ENCODE results near the gene TCTN2. TPM values are rescaled to one million over a fixed set of nuclear protein-coding genes. Genes with fewer than 3 reads are reported as not detected.

Gene TCTN2
- total and polyA plus RNA-seq, 9 of the 15 experiments (the other 6 are each of a cell fraction or from before 2014, with no cell fraction given): 0.58 to 5.5 (median 3.6) TPM

DNA sequence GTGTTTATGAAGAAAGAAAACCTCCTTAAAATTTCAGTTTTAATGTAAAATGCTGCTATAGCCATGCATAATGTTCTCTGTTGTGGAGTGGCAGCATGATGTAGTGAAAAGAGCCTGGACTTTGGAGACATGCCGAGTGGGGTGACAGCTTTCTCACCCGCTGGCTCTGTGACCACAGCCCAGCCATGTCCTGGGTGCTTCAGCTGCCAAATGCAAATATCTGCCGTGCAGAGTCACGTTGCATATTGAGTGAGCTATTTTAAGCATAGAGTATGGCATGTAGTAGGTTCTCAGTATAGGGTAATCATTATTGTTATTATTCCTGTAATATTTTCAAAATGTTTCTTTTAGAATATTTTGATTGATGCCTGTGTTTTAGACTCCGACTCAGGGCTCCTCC lies 15.5 kb upstream of the TCTN2 start:
- BruUV-seq (replicated peaks): no TSS peak
- 88% methylated on average over 5 of the region's 5 CpGs for WGBS (ENCODE audit: insufficient coverage, low coverage, missing lambda C conversion rate)
- TF ChIP-seq RAD51 (IDR thresholded peaks at IDR 0.05; ENCODE audit: borderline replicate concordance, low read depth) (no peak), RNF2 (IDR thresholded peaks at IDR 0.05) (no peak), CCNT2 (IDR thresholded peaks at IDR 0.05; ENCODE audit: borderline replicate concordance, extremely low read depth, insufficient read length, low read depth, low read length) (no peak), ZC3H4 (CRISPR knock-in tag; IDR thresholded peaks at IDR 0.05; ENCODE audit: borderline replicate concordance) (no peak), ZNF445 (CRISPR knock-in tag; IDR thresholded peaks at IDR 0.05; ENCODE audit: low read depth) (no peak)
- TF ChIP-seq, protein P1, sequence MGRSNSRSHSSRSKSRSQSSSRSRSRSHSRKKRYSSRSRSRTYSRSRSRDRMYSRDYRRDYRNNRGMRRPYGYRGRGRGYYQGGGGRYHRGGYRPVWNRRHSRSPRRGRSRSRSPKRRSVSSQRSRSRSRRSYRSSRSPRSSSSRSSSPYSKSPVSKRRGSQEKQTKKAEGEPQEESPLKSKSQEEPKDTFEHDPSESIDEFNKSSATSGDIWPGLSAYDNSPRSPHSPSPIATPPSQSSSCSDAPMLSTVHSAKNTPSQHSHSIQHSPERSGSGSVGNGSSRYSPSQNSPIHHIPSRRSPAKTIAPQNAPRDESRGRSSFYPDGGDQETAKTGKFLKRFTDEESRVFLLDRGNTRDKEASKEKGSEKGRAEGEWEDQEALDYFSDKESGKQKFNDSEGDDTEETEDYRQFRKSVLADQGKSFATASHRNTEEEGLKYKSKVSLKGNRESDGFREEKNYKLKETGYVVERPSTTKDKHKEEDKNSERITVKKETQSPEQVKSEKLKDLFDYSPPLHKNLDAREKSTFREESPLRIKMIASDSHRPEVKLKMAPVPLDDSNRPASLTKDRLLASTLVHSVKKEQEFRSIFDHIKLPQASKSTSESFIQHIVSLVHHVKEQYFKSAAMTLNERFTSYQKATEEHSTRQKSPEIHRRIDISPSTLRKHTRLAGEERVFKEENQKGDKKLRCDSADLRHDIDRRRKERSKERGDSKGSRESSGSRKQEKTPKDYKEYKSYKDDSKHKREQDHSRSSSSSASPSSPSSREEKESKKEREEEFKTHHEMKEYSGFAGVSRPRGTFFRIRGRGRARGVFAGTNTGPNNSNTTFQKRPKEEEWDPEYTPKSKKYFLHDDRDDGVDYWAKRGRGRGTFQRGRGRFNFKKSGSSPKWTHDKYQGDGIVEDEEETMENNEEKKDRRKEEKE (IDR thresholded peaks at IDR 0.05; ENCODE audit: borderline replicate concordance in 1 of 2, control insufficient read depth in 1 of 2, low read depth in 2 of 2, low read length in 1 of 2): no peak
- TF ChIP-seq, protein P2, sequence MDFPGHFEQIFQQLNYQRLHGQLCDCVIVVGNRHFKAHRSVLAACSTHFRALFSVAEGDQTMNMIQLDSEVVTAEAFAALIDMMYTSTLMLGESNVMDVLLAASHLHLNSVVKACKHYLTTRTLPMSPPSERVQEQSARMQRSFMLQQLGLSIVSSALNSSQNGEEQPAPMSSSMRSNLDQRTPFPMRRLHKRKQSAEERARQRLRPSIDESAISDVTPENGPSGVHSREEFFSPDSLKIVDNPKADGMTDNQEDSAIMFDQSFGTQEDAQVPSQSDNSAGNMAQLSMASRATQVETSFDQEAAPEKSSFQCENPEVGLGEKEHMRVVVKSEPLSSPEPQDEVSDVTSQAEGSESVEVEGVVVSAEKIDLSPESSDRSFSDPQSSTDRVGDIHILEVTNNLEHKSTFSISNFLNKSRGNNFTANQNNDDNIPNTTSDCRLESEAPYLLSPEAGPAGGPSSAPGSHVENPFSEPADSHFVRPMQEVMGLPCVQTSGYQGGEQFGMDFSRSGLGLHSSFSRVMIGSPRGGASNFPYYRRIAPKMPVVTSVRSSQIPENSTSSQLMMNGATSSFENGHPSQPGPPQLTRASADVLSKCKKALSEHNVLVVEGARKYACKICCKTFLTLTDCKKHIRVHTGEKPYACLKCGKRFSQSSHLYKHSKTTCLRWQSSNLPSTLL (IDR thresholded peaks at IDR 0.05): no peak
- TF ChIP-seq, protein P3, sequence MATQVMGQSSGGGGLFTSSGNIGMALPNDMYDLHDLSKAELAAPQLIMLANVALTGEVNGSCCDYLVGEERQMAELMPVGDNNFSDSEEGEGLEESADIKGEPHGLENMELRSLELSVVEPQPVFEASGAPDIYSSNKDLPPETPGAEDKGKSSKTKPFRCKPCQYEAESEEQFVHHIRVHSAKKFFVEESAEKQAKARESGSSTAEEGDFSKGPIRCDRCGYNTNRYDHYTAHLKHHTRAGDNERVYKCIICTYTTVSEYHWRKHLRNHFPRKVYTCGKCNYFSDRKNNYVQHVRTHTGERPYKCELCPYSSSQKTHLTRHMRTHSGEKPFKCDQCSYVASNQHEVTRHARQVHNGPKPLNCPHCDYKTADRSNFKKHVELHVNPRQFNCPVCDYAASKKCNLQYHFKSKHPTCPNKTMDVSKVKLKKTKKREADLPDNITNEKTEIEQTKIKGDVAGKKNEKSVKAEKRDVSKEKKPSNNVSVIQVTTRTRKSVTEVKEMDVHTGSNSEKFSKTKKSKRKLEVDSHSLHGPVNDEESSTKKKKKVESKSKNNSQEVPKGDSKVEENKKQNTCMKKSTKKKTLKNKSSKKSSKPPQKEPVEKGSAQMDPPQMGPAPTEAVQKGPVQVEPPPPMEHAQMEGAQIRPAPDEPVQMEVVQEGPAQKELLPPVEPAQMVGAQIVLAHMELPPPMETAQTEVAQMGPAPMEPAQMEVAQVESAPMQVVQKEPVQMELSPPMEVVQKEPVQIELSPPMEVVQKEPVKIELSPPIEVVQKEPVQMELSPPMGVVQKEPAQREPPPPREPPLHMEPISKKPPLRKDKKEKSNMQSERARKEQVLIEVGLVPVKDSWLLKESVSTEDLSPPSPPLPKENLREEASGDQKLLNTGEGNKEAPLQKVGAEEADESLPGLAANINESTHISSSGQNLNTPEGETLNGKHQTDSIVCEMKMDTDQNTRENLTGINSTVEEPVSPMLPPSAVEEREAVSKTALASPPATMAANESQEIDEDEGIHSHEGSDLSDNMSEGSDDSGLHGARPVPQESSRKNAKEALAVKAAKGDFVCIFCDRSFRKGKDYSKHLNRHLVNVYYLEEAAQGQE (IDR thresholded peaks at IDR 0.05; ENCODE audit: borderline replicate concordance): no peak
- TF ChIP-seq, protein P3 (CRISPR knock-in tag; IDR thresholded peaks at IDR 0.05; ENCODE audit: low read depth): no peak

More for the DNA sequence above, 15.5 kb upstream of the TCTN2 start:
- in situ Hi-C loops (cut with MboI): no loop called here
- Histone ChIP-seq H3K9me1 (ENCODE audit: control insufficient read depth, insufficient read depth, low read length) (no peaks in the 10 kb centered on the region), H3K27me3 (ENCODE audit: control insufficient read depth in 2 of 2, insufficient read depth in 2 of 2, low read length in 2 of 2) (no peaks in the 10 kb centered on the region), H2AFZ (ENCODE audit: low read depth, low read length) (no peak overlapping the region), H3K4me3 (no peak overlapping the region), H3K9ac (ENCODE audit: insufficient read depth in 1 of 2, low read depth in 2 of 2, low read length in 2 of 2) (no peak overlapping the region; a peak in 1 of 4 replicates), H3K79me2 (ENCODE audit: control insufficient read depth, insufficient read depth, low read length) (no peaks in the 10 kb centered on the region), H3K4me2 (ENCODE audit: insufficient read depth, low read length) (no peak overlapping the region), H3K4me1 (replicated peaks in 1 of 2; ENCODE audit: control insufficient read depth in 2 of 2, insufficient read depth in 2 of 2, low read length in 2 of 2) (no peaks in the 10 kb centered on the region; a peak in 1 of 5 replicates), H3K9me3 (replicated peaks; ENCODE audit: control insufficient read depth, insufficient read depth, low read depth, low read length) (no peaks in the 10 kb centered on the region), H4K20me1 (replicated peaks; ENCODE audit: control insufficient read depth, insufficient read depth, low read length) (no peaks in the 10 kb centered on the region), H3K27ac (ENCODE audit: extremely low read depth, low read depth, low read length) (no peak overlapping the region), H3K36me3 (ENCODE audit: control insufficient read depth, insufficient read depth, low read length) (peaks cover 93% of the 10 kb centered on the region)
- no peak for FAIRE-seq
- ChIA-PET POLR2A (interaction anchor here (0.9 kb wide), 1 partner anchor 27 kb away, joined by 3 read pairs; no protein-coding TSS in a partner anchor), CTCF (ENCODE audit: low intra/inter-chr PET ratio) (no interaction called here)
- intact Hi-C loops (cut with micrococcal nuclease): no loop called here
- no peak for ATAC-seq
- no peak for DNase-seq (ENCODE audit: extremely low read depth in 1 of 4, low spot score in 3 of 4)

Data from K562 (cell line).